GM19328 (cell line): ENCODE results near the gene NOP56.

ENCODE experiments used
- ATAC-seq: cut with Tn5 transposase; IDR thresholded peaks from one replicate; pipeline ENCODE4 v1.9.1; 2021; ENCODE audit warnings: mild to moderate bottlenecking, moderate library complexity; ENCODE audit not compliant: unreplicated experiment

Gene NOP56

GRCh38 chr20:2700913-2701620, 48.6 kb downstream of the NOP56 start:
- ATAC-seq, result no peak

- ATAC-seq, result no peak
These were observed 49.2 kb downstream of the NOP56 start for GRCh38 chr20:2701671-2702081.

GRCh38 chr20:2703716-2704475, 51.5 kb downstream of the NOP56 start:
- no peak for ATAC-seq

GRCh38 chr20:2705931-2706645, 53.7 kb downstream of the NOP56 start:
- no peak for ATAC-seq

- ATAC-seq, result no peak
These were observed 54.4 kb downstream of the NOP56 start for GRCh38 chr20:2706688-2707352.

- ATAC-seq, result no peak
These were observed 55.1 kb downstream of the NOP56 start for GRCh38 chr20:2707353-2708072.
